ENCODE measurements around the gene GRID1.

GRCh38 chr10:86073199-86073977, 293.2 kb downstream of the GRID1 start:
- TF ChIP-seq CTCF (IDR thresholded peaks at IDR 0.05): no peak
- no peak for TF ChIP-seq POLR2A (IDR thresholded peaks at IDR 0.05)

Data from Peyer's patch (tissue), 4 donors.